Measurements from ENCODE around the gene CMIP.

GRCh38 chr16:81510016-81510415, 65.4 kb downstream of the CMIP start:
- TF ChIP-seq BHLHE40 (IDR thresholded peaks at IDR 0.05; ENCODE audit: borderline replicate concordance) (no peak), FOXM1 (IDR thresholded peaks at IDR 0.05; ENCODE audit: borderline replicate concordance) (no peak), L3MBTL2 (conservative IDR thresholded peaks at IDR 0.05) (no peak), NFRKB (IDR thresholded peaks at IDR 0.05) (no peak), TARDBP (IDR thresholded peaks at IDR 0.05) (no peak), SUZ12 (IDR thresholded peaks at IDR 0.05) (no peak), FOXK2 (IDR thresholded peaks at IDR 0.05) (no peak), FOXA1 (IDR thresholded peaks at IDR 0.05) (no peak), PKNOX1 (IDR thresholded peaks at IDR 0.05) (no peak), SP1 (IDR thresholded peaks at IDR 0.05) (no peak)
